Fibroblast of lung (primary cell): ENCODE results near the gene C1orf210.

Experiments used
- CTCF ChIP-seq, 2 donors: IDR thresholded peaks in 1 of 2; conservative IDR thresholded peaks in 1 of 2; 1 replicate in 1 of 2; 2 replicates in 1 of 2; pipeline ENCODE4 v1.5.1; 2011 to 2012; ENCODE audit warnings: low read length in 2 of 2, control low read depth in 1 of 2, inconsistent platforms in 1 of 2, low read depth in 1 of 2, mild to moderate bottlenecking in 1 of 2
- EZH2 ChIP-seq: IDR thresholded peaks from 2 replicates; pipeline ENCODE4 v1.5.1; 2012; ENCODE audit warnings: low read length, control low read depth, mild to moderate bottlenecking; ENCODE audit errors: missing control alignments

GRCh38 chr1:43288785-43289706 is 3.7 kb upstream of the C1orf210 start:
- TF ChIP-seq CTCF (conservative IDR thresholded peaks at IDR 0.05 in 1 of 2, IDR thresholded peaks at IDR 0.05 in 1 of 2; ENCODE audit: low read depth in 1 of 2, low read length in 2 of 2) (no peak), EZH2 (no peak)
